Measurements from ENCODE around the gene RAB28. TPM values are rescaled to one million over a fixed set of nuclear protein-coding genes. Genes with fewer than 3 reads are reported as not detected.

The RAB28 gene
- total RNA-seq, 4 donors from 2014 or later, result 18.7 to 34.2 (median 20.1) TPM

GRCh38 chr4:13527192-13527980 lies 43.2 kb upstream of the RAB28 start:
- TF ChIP-seq, protein P1, sequence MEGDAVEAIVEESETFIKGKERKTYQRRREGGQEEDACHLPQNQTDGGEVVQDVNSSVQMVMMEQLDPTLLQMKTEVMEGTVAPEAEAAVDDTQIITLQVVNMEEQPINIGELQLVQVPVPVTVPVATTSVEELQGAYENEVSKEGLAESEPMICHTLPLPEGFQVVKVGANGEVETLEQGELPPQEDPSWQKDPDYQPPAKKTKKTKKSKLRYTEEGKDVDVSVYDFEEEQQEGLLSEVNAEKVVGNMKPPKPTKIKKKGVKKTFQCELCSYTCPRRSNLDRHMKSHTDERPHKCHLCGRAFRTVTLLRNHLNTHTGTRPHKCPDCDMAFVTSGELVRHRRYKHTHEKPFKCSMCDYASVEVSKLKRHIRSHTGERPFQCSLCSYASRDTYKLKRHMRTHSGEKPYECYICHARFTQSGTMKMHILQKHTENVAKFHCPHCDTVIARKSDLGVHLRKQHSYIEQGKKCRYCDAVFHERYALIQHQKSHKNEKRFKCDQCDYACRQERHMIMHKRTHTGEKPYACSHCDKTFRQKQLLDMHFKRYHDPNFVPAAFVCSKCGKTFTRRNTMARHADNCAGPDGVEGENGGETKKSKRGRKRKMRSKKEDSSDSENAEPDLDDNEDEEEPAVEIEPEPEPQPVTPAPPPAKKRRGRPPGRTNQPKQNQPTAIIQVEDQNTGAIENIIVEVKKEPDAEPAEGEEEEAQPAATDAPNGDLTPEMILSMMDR (IDR thresholded peaks at IDR 0.05; ENCODE audit: low read depth), result no peak

DNA sequence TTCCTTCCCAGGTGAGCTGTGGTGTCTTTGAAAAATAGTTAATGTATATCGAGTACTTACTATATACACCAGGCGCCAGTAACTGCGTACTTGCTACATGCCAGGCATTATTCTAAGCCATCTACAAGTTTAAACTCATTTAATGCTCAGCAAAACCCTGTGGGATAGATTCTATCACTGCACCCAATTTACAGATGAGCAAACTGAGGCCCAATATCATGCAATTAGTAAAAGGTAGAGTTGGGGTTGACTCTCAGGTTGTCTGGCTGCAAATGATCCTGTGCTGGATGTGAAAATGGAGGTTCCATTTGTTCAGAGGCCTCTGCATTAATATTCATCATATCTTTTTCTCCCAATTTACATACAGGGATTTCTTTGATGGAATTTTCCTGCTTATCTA lies 42.5 kb upstream of the RAB28 start:
- TF ChIP-seq, protein P1 (IDR thresholded peaks at IDR 0.05; ENCODE audit: low read depth), result no peak

DNA sequence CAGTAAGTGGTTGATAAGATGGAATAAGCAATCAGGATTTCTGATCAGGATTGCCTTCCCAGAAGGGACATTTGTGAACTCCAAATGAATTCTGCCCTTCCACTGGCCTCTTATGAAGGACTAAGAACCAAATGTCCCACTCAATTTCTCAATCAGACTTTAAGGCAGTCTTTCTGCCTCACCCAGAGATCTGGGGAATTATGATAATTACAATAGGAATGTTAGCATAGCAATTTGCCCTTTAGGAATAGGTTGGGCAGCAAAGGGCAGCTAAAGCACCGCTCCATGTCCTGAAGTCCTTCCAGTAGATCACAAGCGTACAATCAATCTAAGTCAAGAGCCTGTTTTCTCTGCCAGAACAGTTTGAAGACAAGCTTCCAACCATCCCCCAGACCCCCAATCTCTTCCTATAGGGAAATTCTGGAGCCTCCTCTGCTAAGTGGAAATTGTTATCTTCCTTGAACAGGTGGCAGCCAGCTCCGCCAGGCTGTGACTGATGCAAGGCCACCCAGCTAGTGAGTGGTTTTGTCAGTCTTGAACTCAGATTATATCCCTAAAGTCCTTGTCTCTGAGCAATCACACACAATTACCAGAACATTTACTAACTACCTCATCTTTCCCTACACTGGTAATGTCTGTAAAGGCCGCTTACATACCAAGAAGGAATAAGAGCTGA lies 41.6 kb upstream of the RAB28 start:
- TF ChIP-seq, protein P1 (IDR thresholded peaks at IDR 0.05; ENCODE audit: low read depth), result no peak

GRCh38 chr4:13524504-13525243 lies 40.5 kb upstream of the RAB28 start:
- TF ChIP-seq, protein P1 (IDR thresholded peaks at IDR 0.05; ENCODE audit: low read depth), result no peak

- TF ChIP-seq, protein P1 (IDR thresholded peaks at IDR 0.05; ENCODE audit: low read depth), result no peak
These were observed 39.7 kb upstream of the RAB28 start for GRCh38 chr4:13523591-13524503.

GRCh38 chr4:13523105-13523477 lies 39.0 kb upstream of the RAB28 start:
- TF ChIP-seq, protein P1 (IDR thresholded peaks at IDR 0.05; ENCODE audit: low read depth), result no peak
